HG03575 (cell line): ENCODE data around the gene PSMA7.
"Not testable (repeated sequence)": the region's sequence is repeated elsewhere in the genome, so short reads cannot be mapped to it uniquely, and the experiment has no call there.

Source experiments
- ATAC-seq: cut with Tn5 transposase; IDR thresholded peaks from one replicate; pipeline ENCODE4 v1.9.1; 2021; ENCODE audit not compliant: unreplicated experiment, insufficient number of reproducible peaks, low FRiP score; ENCODE audit errors: extremely low read depth

PSMA7 gene

GRCh38 chr20:62126141-62126540, 17.1 kb downstream of the PSMA7 start:
- no peak for ATAC-seq

DNA sequence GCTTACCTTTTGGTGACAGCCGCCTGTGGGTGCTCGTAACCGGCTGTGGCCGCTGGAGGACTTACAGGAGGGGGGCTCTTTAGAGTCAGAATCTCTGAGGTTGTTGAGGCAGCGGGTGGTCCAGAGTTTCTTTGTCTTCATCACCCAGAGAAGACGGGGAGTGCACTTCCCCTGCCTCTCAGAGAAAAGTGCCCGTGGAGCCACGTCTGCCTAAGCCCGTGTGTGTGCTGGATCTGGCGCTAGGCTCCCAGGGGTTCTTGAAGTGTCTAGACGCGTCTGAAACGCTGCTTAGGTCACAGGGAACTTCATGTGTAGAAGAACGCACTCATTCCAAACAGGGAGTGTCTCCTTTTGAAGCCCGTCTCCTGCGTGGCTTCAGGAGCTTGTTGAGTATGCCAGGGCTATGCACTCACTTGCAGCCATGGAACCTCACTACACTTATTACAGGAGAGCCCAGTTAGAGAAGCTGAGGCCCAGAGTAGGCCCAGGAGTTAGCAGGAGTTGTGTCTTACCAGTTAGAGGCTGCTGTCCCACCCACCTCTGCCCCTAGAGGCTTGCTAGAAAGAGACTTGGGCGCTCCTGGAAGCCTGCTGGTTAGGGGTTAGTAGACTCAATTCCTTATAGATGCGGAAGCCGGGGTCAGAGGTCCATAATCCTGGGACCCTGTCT, 19.6 kb downstream of the PSMA7 start:
- ATAC-seq = no peak

GRCh38 chr20:62122654-62123449, 20.3 kb downstream of the PSMA7 start:
- no peak for ATAC-seq

GRCh38 chr20:62121776-62122653, 21.2 kb downstream of the PSMA7 start, which contains the start of gene LSM14B:
Gene LSM14B, plus strand, starts transcription at chr20:62122475. Its CDS starts 192 bp downstream, at chr20:62122667.
- ATAC-seq = no peak

DNA sequence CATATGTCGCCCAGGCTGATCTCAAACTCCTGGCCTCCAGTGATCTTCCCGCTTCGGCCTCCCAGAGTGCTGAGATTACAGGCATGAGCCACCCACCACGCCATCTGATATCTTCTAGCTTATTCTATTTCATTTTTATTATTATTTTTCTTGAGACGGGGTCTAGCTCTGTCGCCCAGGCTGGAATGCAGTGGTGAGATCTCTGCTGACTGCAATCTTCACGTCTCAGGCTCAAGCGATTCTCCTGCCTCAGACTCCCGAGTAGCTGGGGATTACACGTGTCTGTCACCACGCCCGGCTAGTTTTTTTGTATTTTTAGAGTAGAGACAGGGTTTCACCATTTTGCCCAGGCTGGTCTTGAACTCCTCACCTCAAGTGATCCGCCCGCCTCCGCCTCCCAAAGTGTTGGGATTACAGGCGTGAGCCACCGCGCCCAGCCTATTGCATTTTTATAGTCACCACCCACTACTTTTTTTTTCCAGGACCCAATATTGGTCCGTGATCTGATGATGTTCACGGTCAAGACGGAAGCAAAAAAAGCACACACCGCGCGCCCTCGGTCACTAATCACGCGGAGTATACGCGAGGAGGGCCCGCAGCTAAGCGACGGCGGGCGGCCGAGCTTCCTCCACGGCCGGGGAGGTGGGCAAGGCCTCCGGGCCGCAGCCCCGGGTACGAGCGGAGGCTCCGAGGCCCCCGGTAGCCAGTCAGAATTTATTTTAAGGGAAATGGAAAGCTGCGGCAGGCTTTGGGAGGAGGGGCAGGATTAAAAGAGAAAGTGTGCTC, 22.0 kb downstream of the PSMA7 start:
- ATAC-seq = no peak

- no peak for ATAC-seq
Observed at GRCh38 chr20:62120365-62120762, 22.8 kb downstream of the PSMA7 start.

- no peak for ATAC-seq
Observed at GRCh38 chr20:62119591-62120364, 23.4 kb downstream of the PSMA7 start.

DNA sequence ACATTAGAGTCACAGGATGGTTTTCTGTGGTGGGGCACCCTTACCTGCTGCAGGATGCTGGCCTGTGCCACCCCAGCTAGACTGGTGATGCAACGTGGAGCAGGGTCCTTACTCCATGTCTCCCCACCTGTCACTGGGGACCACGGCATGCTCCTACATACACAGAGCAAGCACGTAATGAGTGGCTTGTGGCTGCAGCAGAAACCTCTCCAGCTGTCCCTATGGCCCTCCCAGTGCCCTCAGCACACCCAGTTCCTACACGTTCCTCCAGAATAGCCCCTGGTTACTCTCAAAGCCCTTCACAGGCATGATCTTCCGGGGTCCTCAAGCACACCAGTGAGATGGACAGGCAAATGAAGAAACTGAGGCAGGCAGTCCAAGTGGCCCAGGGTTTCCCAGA, 24.1 kb downstream of the PSMA7 start:
- no peak for ATAC-seq

DNA sequence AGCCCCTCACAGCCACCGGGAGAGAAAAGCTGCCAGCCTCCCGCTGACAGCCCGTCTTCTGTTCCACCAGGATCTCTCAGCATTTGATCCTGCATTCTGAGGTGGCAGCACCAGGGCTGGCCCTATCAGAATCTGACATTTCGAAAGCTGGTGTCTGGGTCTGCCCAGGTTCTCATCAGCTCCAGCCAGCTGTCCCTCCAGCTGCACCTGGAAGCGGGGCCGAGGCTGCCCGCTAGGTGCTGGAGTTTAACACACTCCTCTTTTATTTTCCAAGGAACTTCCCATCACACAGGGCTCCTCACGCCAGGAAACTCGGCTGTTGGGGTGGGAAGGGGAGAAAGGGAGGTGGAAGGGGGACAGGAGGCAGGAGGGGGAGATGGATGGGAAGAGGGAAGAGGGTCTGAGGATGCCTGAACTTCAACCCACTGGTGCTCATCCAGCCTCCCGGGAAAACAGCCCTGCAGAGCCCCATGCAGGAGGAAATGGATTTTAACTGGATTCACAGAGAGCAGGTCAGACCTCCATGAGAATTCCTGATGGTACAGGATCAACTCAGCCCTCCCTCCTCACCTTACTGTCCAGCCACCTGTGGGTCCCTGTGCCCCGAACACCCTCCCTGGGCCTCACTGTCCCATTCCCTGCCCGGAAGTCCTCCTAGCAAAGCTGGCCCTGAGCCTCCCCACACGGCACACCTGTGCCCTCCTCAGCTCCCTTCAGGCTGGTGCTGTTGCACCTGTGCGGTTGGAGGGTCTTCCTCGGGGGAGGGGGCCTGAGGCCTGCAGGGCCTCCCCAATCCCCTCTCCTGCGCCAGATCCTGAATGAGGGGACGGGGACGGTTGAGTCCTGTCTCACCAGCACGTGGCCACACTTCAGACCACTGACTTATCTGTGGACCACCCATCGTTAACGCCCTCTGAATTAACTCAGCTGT, 24.8 kb downstream of the PSMA7 start:
- no peak for ATAC-seq

GRCh38 chr20:62117658-62118057, 25.5 kb downstream of the PSMA7 start:
- no peak for ATAC-seq

GRCh38 chr20:62117362-62117646, 25.9 kb downstream of the PSMA7 start:
- ATAC-seq = no peak

- no peak for ATAC-seq
Observed at GRCh38 chr20:62116558-62117361, 26.4 kb downstream of the PSMA7 start.

GRCh38 chr20:62115800-62116407, 27.3 kb downstream of the PSMA7 start:
- not testable (repeated sequence) for ATAC-seq

GRCh38 chr20:62114894-62115293, 28.3 kb downstream of the PSMA7 start:
- no peak for ATAC-seq

DNA sequence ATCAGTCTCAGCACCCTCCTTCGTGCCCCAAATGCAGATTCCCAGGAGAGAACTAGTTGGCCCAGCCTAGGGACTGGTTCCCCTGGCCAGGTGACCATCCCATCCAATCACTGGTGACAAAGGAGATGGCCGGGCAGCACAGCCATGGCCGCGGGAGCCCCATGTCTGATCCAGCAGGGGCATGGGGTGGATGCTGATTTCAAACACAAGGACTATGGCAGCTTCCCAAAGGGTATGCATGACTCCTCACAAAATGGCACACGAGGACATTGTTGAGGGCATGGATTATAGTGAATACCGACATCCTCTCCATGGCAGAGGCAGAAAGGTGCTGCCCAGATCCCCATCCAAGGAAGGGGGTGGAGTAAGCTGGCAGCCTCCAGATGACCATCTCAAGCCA, 30.8 kb downstream of the PSMA7 start:
- no peak for ATAC-seq

- no peak for ATAC-seq
Observed at GRCh38 chr20:62111148-62111547, 32.0 kb downstream of the PSMA7 start.
